Calu3 (cell line): ENCODE data around the gene S100A9. TPM values are rescaled to one million over a fixed set of nuclear protein-coding genes. Genes with fewer than 3 reads are reported as not detected.

ENCODE experiments used
- BruUV-seq: library from RNA; stranded (reverse); fragments of 400-500 nt; replicated peaks from 2 replicates; lab custom pipeline; 2021; lab: Mats Ljungman, UMichigan
- CTCF ChIA-PET: fragments of 300-600 bp; sonication (Branson Sonifier 250); formaldehyde crosslinking; loops from one replicate; lab custom pipeline; 2022; ENCODE audit warnings: antibody characterized with exemption; lab: Charles Lee
- DNase-seq: peaks from one replicate; pipeline ENCODE4 v3.0.0; 2022
- H3K27ac Mint-ChIP-seq: one replicate; pipeline ENCODE4 v1.8.0; 2022; ENCODE audit warnings: mixed read lengths; ENCODE audit not compliant: unreplicated experiment
- H3K27me3 Mint-ChIP-seq: one replicate; pipeline ENCODE4 v1.8.0; 2022; ENCODE audit warnings: mixed read lengths; ENCODE audit not compliant: unreplicated experiment
- H3K36me3 Mint-ChIP-seq: one replicate; pipeline ENCODE4 v1.8.0; 2022; ENCODE audit warnings: mild to moderate bottlenecking, moderate library complexity, mixed read lengths; ENCODE audit not compliant: insufficient read depth, unreplicated experiment
- H3K4me1 Mint-ChIP-seq: one replicate; pipeline ENCODE4 v1.8.0; 2022; ENCODE audit warnings: mild to moderate bottlenecking, low read depth, mixed read lengths; ENCODE audit not compliant: unreplicated experiment
- H3K4me3 Mint-ChIP-seq: one replicate; pipeline ENCODE4 v1.8.0; 2022; ENCODE audit warnings: mild to moderate bottlenecking, low read depth, moderate library complexity, mixed read lengths; ENCODE audit not compliant: unreplicated experiment
- H3K9me3 Mint-ChIP-seq: one replicate; pipeline ENCODE4 v1.8.0; 2022; ENCODE audit warnings: low read depth, mixed read lengths; ENCODE audit not compliant: unreplicated experiment
- CTCF ChIP-seq: fragments of 200-600 bp; IDR thresholded peaks from one replicate; pipeline ENCODE4 v1.8.0; 2022; ENCODE audit warnings: antibody characterized with exemption; ENCODE audit not compliant: unreplicated experiment
- intact Hi-C: fragments of 100-400 bp; cut with micrococcal nuclease; formaldehyde crosslinking; loops from one replicate; pipeline ENCODE4 v1.10.0; 2022; ENCODE audit not compliant: unreplicated experiment
- total RNA-seq: library from RNA; stranded (reverse); gene quantifications from 2 replicates; pipeline ENCODE4 v1.2.3, GENCODE V29; 2022

The S100A9 gene
- total RNA-seq, 1 experiment from 2014 or later: 5.0 TPM

- Mint-ChIP-seq H3K4me1 (no peaks in the 10 kb centered on the region), H3K36me3 (no peaks in the 10 kb centered on the region), H3K27ac (no peak overlapping the region), H3K4me3 (no peak overlapping the region), H3K27me3 (peaks cover 100% of the 10 kb centered on the region), H3K9me3 (no peaks in the 10 kb centered on the region)
- no peak for TF ChIP-seq CTCF
- no TSS peak for BruUV-seq
- CTCF ChIA-PET: no interaction called here
- intact Hi-C loops: no loop called here
- no peak for DNase-seq
These were observed 37.6 kb downstream of the S100A9 start for GRCh38 chr1:153395136-153395685.

- Mint-ChIP-seq H3K36me3 (no peaks in the 10 kb centered on the region), H3K27ac (no peak overlapping the region), H3K4me3 (no peak overlapping the region), H3K27me3 (peaks cover 100% of the 10 kb centered on the region), H3K9me3 (no peaks in the 10 kb centered on the region), H3K4me1 (no peaks in the 10 kb centered on the region)
- CTCF ChIA-PET: no interaction called here
- no peak for DNase-seq
- no TSS peak for BruUV-seq
- intact Hi-C loops: no loop called here
- TF ChIP-seq CTCF: no peak
These were observed 38.1 kb downstream of the S100A9 start for GRCh38 chr1:153395776-153396175.

GRCh38 chr1:153396461-153396860 is 38.8 kb downstream of the S100A9 start:
- TF ChIP-seq CTCF: no peak
- H3K27me3 Mint-ChIP-seq: peaks cover 100% of the 10 kb centered on the region
- no peaks in the 10 kb centered on the region for H3K9me3 Mint-ChIP-seq
- CTCF ChIA-PET: interaction anchor here (0.6 kb wide), 1 partner anchor 331 kb away, joined by 4 read pairs; the partner anchor contains the start of gene INTS3
- BruUV-seq: no TSS peak
- no peak overlapping the region for H3K27ac Mint-ChIP-seq
- no peak overlapping the region for H3K4me3 Mint-ChIP-seq
- H3K4me1 Mint-ChIP-seq: no peaks in the 10 kb centered on the region
- DNase-seq: no peak
- no peaks in the 10 kb centered on the region for H3K36me3 Mint-ChIP-seq
- intact Hi-C loops: no loop called here

GRCh38 chr1:153397051-153397923 is 39.6 kb downstream of the S100A9 start:
- CTCF ChIA-PET: interaction anchor here (0.6 kb wide), 1 partner anchor 330 kb away, joined by 4 read pairs; the partner anchor contains the start of gene INTS3

More at GRCh38 chr1:153397051-153397923, 39.6 kb downstream of the S100A9 start:
- BruUV-seq: no TSS peak
- Mint-ChIP-seq H3K27me3 (peaks cover 100% of the 10 kb centered on the region), H3K36me3 (no peaks in the 10 kb centered on the region), H3K9me3 (no peaks in the 10 kb centered on the region), H3K4me3 (no peak overlapping the region), H3K4me1 (no peaks in the 10 kb centered on the region), H3K27ac (no peak overlapping the region)
- TF ChIP-seq CTCF: no peak
- intact Hi-C loops: no loop called here
- DNase-seq: no peak
